GM12878 (cell line): ENCODE measurements around the gene CDC42BPB.

Experiments
- CEBPZ ChIP-seq: fragments of 150-350 bp; IDR thresholded peaks from 2 replicates; pipeline ENCODE4 v1.6.1; 2016; ENCODE audit warnings: low read depth, low read length
- CHD1 ChIP-seq: IDR thresholded peaks from 2 replicates; pipeline ENCODE4 v1.6.1; 2012; ENCODE audit warnings: low read depth, low read length, improper control_type of control experiment
- EP300 ChIP-seq, 2 experiments: fragments of 150-350 bp in 1 of 2; IDR thresholded peaks; 2 replicates each; pipeline ENCODE4 v1.6.1; 2011 to 2012; ENCODE audit warnings: low read depth in 2 of 2, low read length in 2 of 2, borderline replicate concordance in 1 of 2, improper control_type of control experiment in 1 of 2, inconsistent platforms in 1 of 2; ENCODE audit not compliant: control insufficient read depth in 1 of 2
- SPI1 ChIP-seq: IDR thresholded peaks from 2 replicates; pipeline ENCODE4 v1.6.1; 2011; ENCODE audit warnings: low read depth, mild to moderate bottlenecking, low read length, moderate library complexity, borderline replicate concordance; ENCODE audit not compliant: insufficient read depth
- TARDBP ChIP-seq: IDR thresholded peaks from 2 replicates; pipeline ENCODE4 v1.6.1; 2016; ENCODE audit warnings: borderline replicate concordance
- TF ChIP-seq, protein P1 (sequence below), 3 experiments: IDR thresholded peaks in 2 of 3; conservative IDR thresholded peaks in 1 of 3; 2 replicates each; pipeline ENCODE4 v1.5.1; 2011; ENCODE audit warnings: low read depth in 3 of 3, low read length in 3 of 3, mild to moderate bottlenecking in 3 of 3, control low read depth in 2 of 3, moderate library complexity in 2 of 3, inconsistent platforms in 1 of 3, mixed read lengths in 1 of 3; ENCODE audit not compliant: control insufficient read depth in 2 of 3, insufficient read depth in 1 of 3; ENCODE audit errors: extremely low read depth in 1 of 3

DNA sequence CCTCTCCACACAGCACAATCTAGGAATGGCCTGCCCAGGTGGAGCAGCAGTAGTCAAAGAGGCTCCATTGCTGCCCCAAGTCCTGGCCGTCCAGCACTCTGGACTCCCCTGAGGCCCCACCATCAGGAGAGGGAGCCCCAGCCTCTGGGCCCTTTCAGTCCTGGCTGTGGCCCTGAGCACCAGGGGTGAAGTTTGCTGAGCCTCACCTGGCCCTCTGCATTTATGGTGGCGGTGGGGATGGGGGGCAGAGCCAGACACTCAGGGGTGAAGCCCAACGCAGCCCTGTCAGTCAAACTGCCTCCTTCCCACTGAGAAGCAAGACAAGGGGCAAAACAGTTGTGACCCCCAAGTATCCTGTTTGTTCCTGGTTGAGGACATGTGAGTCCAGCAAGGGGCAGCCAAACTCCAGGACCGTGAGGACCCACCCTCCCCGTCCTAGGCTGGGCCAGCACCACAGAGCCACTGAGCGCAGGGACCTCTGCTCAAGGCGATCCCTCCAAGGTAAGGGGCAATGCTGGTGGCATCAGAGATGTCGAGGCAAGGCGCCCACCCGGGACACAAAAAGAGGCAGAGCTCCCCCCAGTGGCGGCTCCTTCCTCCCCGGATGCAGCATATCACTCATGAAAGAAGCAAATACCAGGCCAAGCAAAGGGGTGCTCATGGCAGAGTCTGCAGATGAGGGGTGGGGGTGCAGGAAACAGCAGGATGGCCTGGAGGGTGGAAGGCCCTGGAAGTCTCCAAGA is 139.7 kb downstream of the CDC42BPB start:
- TF ChIP-seq, protein P1, sequence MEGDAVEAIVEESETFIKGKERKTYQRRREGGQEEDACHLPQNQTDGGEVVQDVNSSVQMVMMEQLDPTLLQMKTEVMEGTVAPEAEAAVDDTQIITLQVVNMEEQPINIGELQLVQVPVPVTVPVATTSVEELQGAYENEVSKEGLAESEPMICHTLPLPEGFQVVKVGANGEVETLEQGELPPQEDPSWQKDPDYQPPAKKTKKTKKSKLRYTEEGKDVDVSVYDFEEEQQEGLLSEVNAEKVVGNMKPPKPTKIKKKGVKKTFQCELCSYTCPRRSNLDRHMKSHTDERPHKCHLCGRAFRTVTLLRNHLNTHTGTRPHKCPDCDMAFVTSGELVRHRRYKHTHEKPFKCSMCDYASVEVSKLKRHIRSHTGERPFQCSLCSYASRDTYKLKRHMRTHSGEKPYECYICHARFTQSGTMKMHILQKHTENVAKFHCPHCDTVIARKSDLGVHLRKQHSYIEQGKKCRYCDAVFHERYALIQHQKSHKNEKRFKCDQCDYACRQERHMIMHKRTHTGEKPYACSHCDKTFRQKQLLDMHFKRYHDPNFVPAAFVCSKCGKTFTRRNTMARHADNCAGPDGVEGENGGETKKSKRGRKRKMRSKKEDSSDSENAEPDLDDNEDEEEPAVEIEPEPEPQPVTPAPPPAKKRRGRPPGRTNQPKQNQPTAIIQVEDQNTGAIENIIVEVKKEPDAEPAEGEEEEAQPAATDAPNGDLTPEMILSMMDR (IDR thresholded peaks at IDR 0.05 in 2 of 3, conservative IDR thresholded peaks at IDR 0.05 in 1 of 3; ENCODE audit: control insufficient read depth in 2 of 3, extremely low read depth in 1 of 3, insufficient read depth in 1 of 3, low read depth in 3 of 3, low read length in 3 of 3) = peak; percentile 73 to 82 (median 75)
- no peak for TF ChIP-seq SPI1
- TF ChIP-seq CEBPZ = no peak
- TF ChIP-seq TARDBP = no peak
- no peak for TF ChIP-seq CHD1
- no peak for TF ChIP-seq EP300 (IDR thresholded peaks at IDR 0.05; ENCODE audit: borderline replicate concordance in 1 of 2, control insufficient read depth in 1 of 2, low read depth in 2 of 2, low read length in 2 of 2)
